Prostate gland (tissue), 2 donors: ENCODE measurements around the gene CELA2A. TPM values are rescaled to one million over a fixed set of nuclear protein-coding genes. Genes with fewer than 3 reads are reported as not detected.

Source experiments
- DNase-seq: peaks from one replicate; pipeline ENCODE4 v3.0.0-alpha.2; 2019; ENCODE audit warnings: low spot score
- H3K27ac ChIP-seq, 2 donors: fragments of 200-600 bp; sonication (generic); 2 replicates each; pipeline ENCODE4 v1.5.1; 2017 to 2019
- H3K27me3 ChIP-seq: fragments of 200-600 bp; sonication (generic); replicated peaks from 2 replicates; pipeline ENCODE4 v1.5.1; 2019; ENCODE audit not compliant: insufficient read depth
- H3K36me3 ChIP-seq, 2 donors: fragments of 200-600 bp; sonication (generic); 1 replicate in 1 of 2; 2 replicates in 1 of 2; pipeline versions ENCODE4 v1.5.1 to v1.8.1; 2017 to 2019
- H3K4me1 ChIP-seq: fragments of 200-600 bp; sonication (generic); replicated peaks from 2 replicates; pipeline ENCODE4 v1.5.1; 2019
- H3K4me3 ChIP-seq, 2 donors: fragments of 200-600 bp; sonication (generic); 2 replicates each; pipeline ENCODE4 v1.5.1; 2017 to 2019
- H3K9me3 ChIP-seq: fragments of 200-600 bp; sonication (generic); 2 replicates; pipeline ENCODE4 v1.5.1; 2017
- POLR2A ChIP-seq: fragments of 450-650 bp; IDR thresholded peaks from one replicate; pipeline ENCODE4 v1.6.1; 2016; ENCODE audit warnings: antibody characterized with exemption, mild to moderate bottlenecking
- POLR2AphosphoS5 ChIP-seq: sonication (generic); formaldehyde crosslinking; IDR thresholded peaks from one replicate; pipeline ENCODE4 v1.6.1; 2017; ENCODE audit warnings: antibody characterized with exemption
- WGBS: methylation state at CpG from one replicate; pipeline ENCODE4 v1.1.5; 2018; 5-methylcytosine and 5-hydroxymethylcytosine counted together
- intact Hi-C: fragments of 100-400 bp; cut with DNase I; formaldehyde crosslinking; loops from one replicate; pipeline ENCODE4 v1.14.2; 2022
- total RNA-seq, 2 donors: library from RNA; depleted of rRNA; stranded (reverse); fragments of >200 nt; gene quantifications; one replicate each; pipeline ENCODE4 v1.1.0, GENCODE V29; 2016
- TF ChIP-seq, protein P1 (sequence below), 4 experiments: fragments of 200-600 bp in 2 of 4; fragments of 450-650 bp in 2 of 4; sonication (generic) in 2 of 4; IDR thresholded peaks; 1 replicate in 3 of 4; 2 replicates in 1 of 4; pipeline ENCODE4 v1.5.1; 2016 to 2019; ENCODE audit warnings: antibody characterized with exemption in 4 of 4, mild to moderate bottlenecking in 2 of 4, moderate library complexity in 2 of 4

CELA2A gene
- total RNA-seq, 2 donors from 2014 or later, result 5.4 TPM; not detected in 1

DNA sequence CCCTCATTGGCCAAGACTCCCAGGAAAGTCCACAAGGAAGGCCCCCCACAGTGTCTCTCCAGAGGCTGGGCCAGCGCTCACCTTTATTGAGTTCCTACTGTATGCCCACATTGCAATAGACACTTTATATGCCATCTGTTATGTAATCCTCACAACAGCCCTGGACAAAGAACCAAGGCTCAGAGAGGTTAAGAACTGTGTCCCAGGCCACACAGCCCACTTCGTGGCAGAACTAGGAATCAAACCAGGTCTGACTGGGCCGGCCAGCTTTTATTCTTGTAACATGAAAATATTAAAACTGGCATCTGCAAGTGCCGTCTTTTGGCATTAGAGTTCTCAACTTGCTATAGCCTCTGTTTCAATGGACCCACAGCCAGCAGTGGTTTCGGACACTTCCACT lies 13.8 kb upstream of the CELA2A start:
- no peak overlapping the region for H3K4me3 ChIP-seq
- no peak for TF ChIP-seq POLR2A
- H3K4me1 ChIP-seq, result no peaks in the 10 kb centered on the region
- H3K9me3 ChIP-seq, result no peaks in the 10 kb centered on the region
- intact Hi-C loops, result no loop called here
- no peaks in the 10 kb centered on the region for H3K36me3 ChIP-seq
- H3K27ac ChIP-seq, result no peak overlapping the region
- WGBS, result 93% methylated on average over 5 of the region's 5 CpGs
- no peak for DNase-seq
- H3K27me3 ChIP-seq, result no peaks in the 10 kb centered on the region

DNA sequence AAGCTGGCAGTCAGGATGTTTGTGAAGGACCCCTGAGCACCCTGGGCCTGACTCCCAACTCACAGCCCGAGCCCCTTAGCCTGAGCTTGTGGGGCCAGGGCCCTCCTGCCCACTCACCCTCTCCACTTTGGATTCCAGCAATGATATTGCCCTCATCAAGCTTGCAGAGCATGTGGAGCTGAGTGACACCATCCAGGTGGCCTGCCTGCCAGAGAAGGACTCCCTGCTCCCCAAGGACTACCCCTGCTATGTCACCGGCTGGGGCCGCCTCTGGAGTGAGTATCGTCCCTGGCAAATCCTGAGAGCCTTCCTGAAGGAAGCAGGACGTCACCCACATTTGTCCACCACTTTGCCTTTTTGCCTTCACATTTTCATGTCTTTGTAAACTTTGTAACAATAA lies 13.3 kb upstream of the CELA2A start:
- intact Hi-C loops, result no loop called here
- no peaks in the 10 kb centered on the region for H3K36me3 ChIP-seq
- no peak overlapping the region for H3K4me3 ChIP-seq
- no peaks in the 10 kb centered on the region for H3K4me1 ChIP-seq
- no peaks in the 10 kb centered on the region for H3K27me3 ChIP-seq
- WGBS, result 78% methylated on average over 5 of the region's 5 CpGs
- H3K9me3 ChIP-seq, result no peaks in the 10 kb centered on the region
- no peak for DNase-seq
- H3K27ac ChIP-seq, result no peak overlapping the region
- TF ChIP-seq, protein P1, sequence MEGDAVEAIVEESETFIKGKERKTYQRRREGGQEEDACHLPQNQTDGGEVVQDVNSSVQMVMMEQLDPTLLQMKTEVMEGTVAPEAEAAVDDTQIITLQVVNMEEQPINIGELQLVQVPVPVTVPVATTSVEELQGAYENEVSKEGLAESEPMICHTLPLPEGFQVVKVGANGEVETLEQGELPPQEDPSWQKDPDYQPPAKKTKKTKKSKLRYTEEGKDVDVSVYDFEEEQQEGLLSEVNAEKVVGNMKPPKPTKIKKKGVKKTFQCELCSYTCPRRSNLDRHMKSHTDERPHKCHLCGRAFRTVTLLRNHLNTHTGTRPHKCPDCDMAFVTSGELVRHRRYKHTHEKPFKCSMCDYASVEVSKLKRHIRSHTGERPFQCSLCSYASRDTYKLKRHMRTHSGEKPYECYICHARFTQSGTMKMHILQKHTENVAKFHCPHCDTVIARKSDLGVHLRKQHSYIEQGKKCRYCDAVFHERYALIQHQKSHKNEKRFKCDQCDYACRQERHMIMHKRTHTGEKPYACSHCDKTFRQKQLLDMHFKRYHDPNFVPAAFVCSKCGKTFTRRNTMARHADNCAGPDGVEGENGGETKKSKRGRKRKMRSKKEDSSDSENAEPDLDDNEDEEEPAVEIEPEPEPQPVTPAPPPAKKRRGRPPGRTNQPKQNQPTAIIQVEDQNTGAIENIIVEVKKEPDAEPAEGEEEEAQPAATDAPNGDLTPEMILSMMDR (IDR thresholded peaks at IDR 0.05), result no peak
- TF ChIP-seq POLR2A, result no peak
- TF ChIP-seq POLR2AphosphoS5, result no peak

DNA sequence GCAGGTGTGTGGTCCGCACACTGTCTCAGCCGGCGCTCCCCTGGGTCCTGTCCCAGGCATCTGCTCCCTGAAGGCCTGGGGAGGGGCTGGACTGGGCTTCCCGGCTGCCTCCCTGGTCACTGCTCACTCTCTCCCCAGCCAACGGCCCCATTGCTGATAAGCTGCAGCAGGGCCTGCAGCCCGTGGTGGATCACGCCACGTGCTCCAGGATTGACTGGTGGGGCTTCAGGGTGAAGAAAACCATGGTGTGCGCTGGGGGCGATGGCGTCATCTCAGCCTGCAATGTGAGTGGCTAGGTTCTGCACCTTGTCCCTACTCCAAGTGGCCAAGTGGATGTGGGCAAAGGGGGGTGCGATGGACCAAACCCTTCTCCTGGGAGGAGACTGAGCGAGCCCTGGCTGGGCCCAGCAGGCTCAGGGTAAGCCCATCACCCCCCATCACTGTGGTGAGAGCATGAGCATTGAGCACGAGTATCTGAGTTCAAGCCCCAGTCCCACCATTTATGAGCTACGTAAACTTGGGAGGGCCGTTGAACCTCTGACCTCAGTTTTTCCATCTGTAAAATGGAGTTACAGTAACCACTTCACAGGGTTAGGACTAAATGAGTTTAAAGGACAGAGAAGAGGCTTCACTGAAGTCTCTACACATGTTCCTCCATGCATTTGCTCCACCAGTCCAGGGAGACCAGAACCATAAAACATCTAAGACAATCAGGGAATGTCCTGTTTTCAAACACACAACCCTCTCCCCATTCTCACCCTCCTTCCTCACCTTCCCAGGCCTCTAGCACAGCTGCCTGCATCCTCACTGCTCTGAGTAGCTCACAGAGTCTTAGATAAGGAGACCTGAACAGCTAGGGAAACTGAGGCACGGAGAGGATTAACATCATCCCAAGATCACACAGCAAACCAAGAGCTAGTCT lies 11.8 kb upstream of the CELA2A start:
- H3K9me3 ChIP-seq, result no peaks in the 10 kb centered on the region
- H3K27me3 ChIP-seq, result no peaks in the 10 kb centered on the region
- no peaks in the 10 kb centered on the region for H3K36me3 ChIP-seq
- 78% methylated on average over 17 of the region's 17 CpGs for WGBS
- no peak overlapping the region for H3K27ac ChIP-seq
- intact Hi-C loops, result no loop called here
- TF ChIP-seq, protein P1 (IDR thresholded peaks at IDR 0.05), result no peak
- TF ChIP-seq POLR2A (no peak), POLR2AphosphoS5 (no peak)
- H3K4me1 ChIP-seq, result no peaks in the 10 kb centered on the region
- no peak overlapping the region for H3K4me3 ChIP-seq
- no peak for DNase-seq

DNA sequence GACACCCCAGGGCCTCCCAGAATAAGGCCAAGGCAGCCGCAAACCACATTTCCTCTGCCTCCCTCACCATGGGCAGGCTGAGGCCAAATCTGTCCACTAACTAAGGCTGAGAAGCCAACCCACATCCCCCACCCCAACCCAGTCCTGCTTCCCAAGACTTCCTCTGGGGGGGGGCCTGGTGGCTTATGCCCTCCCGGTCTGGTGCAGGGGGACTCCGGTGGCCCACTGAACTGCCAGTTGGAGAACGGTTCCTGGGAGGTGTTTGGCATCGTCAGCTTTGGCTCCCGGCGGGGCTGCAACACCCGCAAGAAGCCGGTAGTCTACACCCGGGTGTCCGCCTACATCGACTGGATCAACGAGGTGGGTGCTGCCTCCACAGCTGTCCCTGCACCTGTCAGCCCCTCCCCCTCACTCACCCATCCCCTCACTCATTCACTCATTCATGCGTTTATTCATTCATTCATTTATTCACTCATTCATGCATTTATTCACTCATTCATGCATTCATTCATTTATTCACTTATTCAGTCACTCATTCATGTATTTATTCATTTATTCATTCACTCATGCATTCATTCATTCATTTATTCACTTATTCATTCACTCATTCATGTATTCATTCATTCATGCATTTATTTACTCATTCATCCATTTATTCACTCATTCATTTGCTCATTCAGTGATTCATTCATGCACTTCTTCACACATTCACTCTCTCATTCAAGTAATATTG lies 11.0 kb upstream of the CELA2A start:
- intact Hi-C loops, result no loop called here
- no peak overlapping the region for H3K4me3 ChIP-seq
- TF ChIP-seq POLR2A (no peak), POLR2AphosphoS5 (no peak)
- TF ChIP-seq, protein P1 (IDR thresholded peaks at IDR 0.05), result no peak
- H3K36me3 ChIP-seq, result no peaks in the 10 kb centered on the region
- H3K9me3 ChIP-seq, result no peaks in the 10 kb centered on the region
- H3K27ac ChIP-seq, result no peak overlapping the region
- WGBS, result 82% methylated on average over 14 of the region's 14 CpGs
- H3K4me1 ChIP-seq, result no peaks in the 10 kb centered on the region
- DNase-seq, result no peak
- no peaks in the 10 kb centered on the region for H3K27me3 ChIP-seq

DNA sequence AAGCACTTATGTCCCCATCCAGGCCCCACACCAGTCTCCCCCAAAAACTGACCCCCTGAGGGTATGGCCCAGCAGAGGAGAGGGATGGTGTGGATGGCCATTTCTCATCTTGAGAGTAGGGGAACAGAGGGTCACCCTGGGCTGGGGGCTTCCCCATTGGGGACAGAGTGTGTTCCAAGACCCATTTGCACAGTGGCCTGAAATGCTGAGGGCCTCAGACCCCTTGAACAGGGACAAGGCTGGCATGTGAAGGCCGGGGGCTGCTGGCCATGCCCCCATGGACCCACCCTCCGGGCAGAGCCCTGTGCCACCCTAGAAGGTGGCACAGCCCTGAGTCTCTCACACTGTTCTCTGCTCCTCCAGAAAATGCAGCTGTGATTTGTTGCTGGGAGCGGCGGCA lies 10.3 kb upstream of the CELA2A start:
- Histone ChIP-seq H3K36me3 (no peaks in the 10 kb centered on the region), H3K9me3 (no peaks in the 10 kb centered on the region), H3K4me1 (no peaks in the 10 kb centered on the region), H3K27ac (no peak overlapping the region), H3K4me3 (no peak overlapping the region), H3K27me3 (no peaks in the 10 kb centered on the region)
- intact Hi-C loops, result no loop called here
- 89% methylated on average over 4 of the region's 4 CpGs for WGBS
- DNase-seq, result no peak
- TF ChIP-seq, protein P1 (IDR thresholded peaks at IDR 0.05), result no peak
- TF ChIP-seq POLR2AphosphoS5 (no peak), POLR2A (no peak)
